D721Med (cell line): ENCODE data around the gene SLC39A6.

Experiments used
- DNase-seq: peaks from one replicate; pipeline ENCODE4 v3.0.0; 2011; ENCODE audit warnings: low spot score; ENCODE audit not compliant: insufficient read length
- FAIRE-seq: peaks from 2 replicates; lab custom pipeline; 2011; peaks lifted over from hg19 to GRCh38; lab: Jason Lieb, UNC
- CTCF ChIP-seq: IDR thresholded peaks from 2 replicates; pipeline ENCODE4 v1.5.1; 2012; ENCODE audit warnings: mild to moderate bottlenecking, control low read depth; ENCODE audit not compliant: insufficient read depth; ENCODE audit errors: missing control alignments

The SLC39A6 gene

GRCh38 chr18:36114738-36115137 is 14.4 kb downstream of the SLC39A6 start:
- no peak for TF ChIP-seq CTCF
- FAIRE-seq (no peak), DNase-seq (no peak)

- no peak for DNase-seq
- FAIRE-seq = peak; percentile 16
- no peak for TF ChIP-seq CTCF
These were observed 14.9 kb downstream of the SLC39A6 start for GRCh38 chr18:36114251-36114650.

DNA sequence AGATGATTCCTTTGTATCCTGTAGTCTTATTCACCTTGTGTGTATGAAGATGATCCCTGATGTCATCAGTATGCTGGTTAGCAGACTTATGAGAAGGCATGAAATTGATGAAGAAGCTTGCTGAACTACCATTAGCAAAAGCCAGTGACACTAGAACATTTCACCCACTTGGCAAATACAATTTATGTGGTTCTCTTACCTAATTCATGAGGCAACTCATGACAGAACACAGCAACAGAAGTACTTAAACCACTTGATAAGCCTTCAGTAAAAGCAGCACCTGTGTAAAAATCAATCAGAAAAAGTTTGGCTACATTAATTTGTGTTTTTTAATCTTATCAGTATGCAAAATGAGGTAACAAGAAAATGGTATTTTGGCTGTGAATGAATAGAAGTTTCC is 16.8 kb downstream of the SLC39A6 start:
- DNase-seq (no peak), FAIRE-seq (peak; percentile 87)
- no peak for TF ChIP-seq CTCF

- FAIRE-seq (peak; percentile 58), DNase-seq (no peak)
- TF ChIP-seq CTCF = no peak
These were observed 19.4 kb downstream of the SLC39A6 start for GRCh38 chr18:36109737-36110136.

- no peak for TF ChIP-seq CTCF
- no peak for DNase-seq
- no peak for FAIRE-seq
These were observed 20.5 kb downstream of the SLC39A6 start for GRCh38 chr18:36108601-36109000.

GRCh38 chr18:36108196-36108595 is 20.9 kb downstream of the SLC39A6 start:
- DNase-seq (no peak), FAIRE-seq (no peak)
- TF ChIP-seq CTCF = no peak

- TF ChIP-seq CTCF = no peak
- FAIRE-seq (no peak), DNase-seq (no peak)
These were observed 21.7 kb downstream of the SLC39A6 start for GRCh38 chr18:36107477-36107876.
